Keratinocyte (primary cell): ENCODE measurements around the gene UBA7. TPM values are rescaled to one million over a fixed set of nuclear protein-coding genes. Genes with fewer than 3 reads are reported as not detected.

Experiments used
- DNase-seq: peaks from one replicate; pipeline ENCODE4 v3.0.0-alpha.2; 2011; ENCODE audit warnings: low read depth, missing footprints, low spot score
- FAIRE-seq: peaks from 2 replicates; lab custom pipeline; 2011; peaks lifted over from hg19 to GRCh38; lab: Jason Lieb, UNC
- H2AFZ ChIP-seq: 2 replicates; pipeline ENCODE4 v1.6.0; 2012; ENCODE audit warnings: low read length, control low read depth, inconsistent platforms; ENCODE audit not compliant: control insufficient read depth
- H3K27ac ChIP-seq: 2 replicates; pipeline ENCODE4 v1.5.1; 2011; ENCODE audit warnings: low read length; ENCODE audit not compliant: control insufficient read depth, insufficient read depth
- H3K27me3 ChIP-seq: 3 replicates; pipeline ENCODE4 v1.6.0; 2011; ENCODE audit warnings: low read length; ENCODE audit not compliant: control insufficient read depth, insufficient read depth; ENCODE audit errors: extremely low read depth
- H3K36me3 ChIP-seq, 2 experiments: 2 replicates in 1 of 2; 3 replicates in 1 of 2; pipeline ENCODE4 v1.5.1; 2011; ENCODE audit warnings: low read length in 2 of 2, mild to moderate bottlenecking in 1 of 2; ENCODE audit not compliant: control insufficient read depth in 2 of 2, insufficient read depth in 2 of 2; ENCODE audit errors: extremely low read depth in 1 of 2
- H3K4me1 ChIP-seq: 3 replicates; pipeline ENCODE4 v1.5.1; 2011; ENCODE audit warnings: low read length; ENCODE audit not compliant: control insufficient read depth, insufficient read depth; ENCODE audit errors: extremely low read depth
- H3K4me2 ChIP-seq: 3 replicates; pipeline ENCODE4 v1.6.0; 2011; ENCODE audit warnings: low read depth, low read length; ENCODE audit not compliant: control insufficient read depth, insufficient read depth; ENCODE audit errors: extremely low read depth
- H3K4me3 ChIP-seq, 3 experiments: fragments of 200-600 bp in 1 of 3; sonication (generic) in 1 of 3; 2 replicates in 2 of 3; 3 replicates in 1 of 3; pipeline ENCODE4 v1.5.1; 2011 to 2016; ENCODE audit warnings: low read length in 3 of 3, mild to moderate bottlenecking in 3 of 3, control low read depth in 2 of 3, inconsistent platforms in 1 of 3, low read depth in 1 of 3, mixed read lengths in 1 of 3, mixed run types in 1 of 3, moderate library complexity in 1 of 3; ENCODE audit not compliant: control insufficient read depth in 2 of 3, insufficient read depth in 2 of 3; ENCODE audit errors: extremely low read depth in 1 of 3
- H3K79me2 ChIP-seq: 2 replicates; pipeline ENCODE4 v1.6.0; 2012; ENCODE audit warnings: low read length; ENCODE audit not compliant: control insufficient read depth, insufficient read depth
- H3K9ac ChIP-seq: 3 replicates; pipeline ENCODE4 v1.6.0; 2011; ENCODE audit warnings: low read length; ENCODE audit not compliant: control insufficient read depth, insufficient read depth; ENCODE audit errors: extremely low read depth
- H3K9me1 ChIP-seq: 3 replicates; pipeline ENCODE4 v1.6.0; 2011; ENCODE audit warnings: low read length; ENCODE audit not compliant: control insufficient read depth, insufficient read depth; ENCODE audit errors: extremely low read depth
- H3K9me3 ChIP-seq: 2 replicates; pipeline ENCODE4 v1.5.1; 2012; ENCODE audit warnings: low read depth, low read length; ENCODE audit not compliant: control insufficient read depth
- H4K20me1 ChIP-seq: 3 replicates; pipeline ENCODE4 v1.6.0; 2011; ENCODE audit warnings: low read length; ENCODE audit not compliant: control insufficient read depth, insufficient read depth; ENCODE audit errors: extremely low read depth
- EZH2 ChIP-seq: IDR thresholded peaks from one replicate; pipeline ENCODE4 v1.6.1; 2012; ENCODE audit warnings: inconsistent platforms, mild to moderate bottlenecking, low read length, moderate library complexity
- dilution Hi-C: fragments of 300-500 bp; cut with MboI; formaldehyde crosslinking; loops from one replicate; pipeline ENCODE4 v1.7.0; 2020; ENCODE audit warnings: low sequenced_read_pairs; ENCODE audit not compliant: extremely low pct_ligation_motif_present
- polyA plus RNA-seq, 5 experiments: library from polyadenylated mRNA; depleted of rRNA in 3 of 5; stranded (reverse) in 3 of 5; stranded (forward) in 1 of 5; unstranded in 1 of 5; fragments of >200 nt; gene quantifications; 1 replicate in 1 of 5; 2 replicates in 3 of 5; 3 replicates in 1 of 5; pipeline versions ENCODE4 v1.2.1 to v1.2.3, GENCODE V29; 2011 to 2012; ENCODE audit warnings: missing spikeins in 2 of 5, low read depth in 1 of 5, low replicate concordance in 1 of 5
- TF ChIP-seq, protein P1 (sequence below), 3 experiments: IDR thresholded peaks in 1 of 3; conservative IDR thresholded peaks in 1 of 3; optimal IDR thresholded peaks in 1 of 3; 2 replicates in 2 of 3; 3 replicates in 1 of 3; pipeline versions ENCODE3 to v1.5.1; 2011; ENCODE audit warnings: low read length in 3 of 3, mild to moderate bottlenecking in 3 of 3, moderate library complexity in 2 of 3, control low read depth in 1 of 3, inconsistent platforms in 1 of 3; ENCODE audit not compliant: insufficient read depth in 2 of 3; ENCODE audit errors: extremely low read depth in 1 of 3

UBA7 gene
- polyA plus RNA-seq, 1 donor (not counting 4 experiments of a cell fraction or from before 2014, with no cell fraction given): 5.4 TPM

DNA sequence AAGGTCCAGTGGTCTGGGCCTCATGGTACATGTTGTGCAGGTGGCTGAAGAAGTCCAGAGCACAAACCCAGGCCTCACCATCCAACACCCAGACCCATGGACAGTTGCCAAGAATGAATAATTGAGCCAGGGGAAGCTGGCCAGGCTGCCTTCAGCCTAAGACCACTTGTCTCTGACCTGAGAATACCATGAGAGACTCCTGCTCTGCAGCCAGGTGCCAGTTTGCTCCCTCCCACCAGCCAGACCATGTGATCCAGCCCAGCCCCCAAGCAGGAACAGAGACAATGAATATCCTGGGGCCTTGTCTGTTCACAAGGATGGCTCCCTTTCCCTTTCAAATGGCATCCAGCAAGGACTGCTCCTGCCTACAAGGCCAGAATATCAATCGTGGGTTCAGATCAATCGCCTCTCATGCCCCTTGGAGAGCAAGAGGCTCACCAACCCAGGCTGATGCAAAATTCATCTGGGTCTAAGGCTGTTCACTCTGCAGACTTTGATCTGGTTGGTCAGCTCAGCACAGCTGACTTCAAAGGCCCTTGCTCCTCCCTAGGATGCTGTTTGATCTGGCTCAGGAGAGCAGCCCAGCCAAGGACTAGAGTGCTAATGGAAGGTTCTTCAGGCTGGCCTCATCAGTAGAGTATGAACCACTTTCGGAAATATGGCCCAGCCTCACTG is 29.2 kb upstream of the UBA7 start:
- Histone ChIP-seq H3K9me1 (no peaks in the 10 kb centered on the region), H3K79me2 (no peaks in the 10 kb centered on the region), H2AFZ (no peak overlapping the region), H3K9me3 (no peaks in the 10 kb centered on the region), H3K4me2 (no peak overlapping the region), H3K27ac (no peak overlapping the region), H3K36me3 (peaks cover 0 to 13% of the 10 kb centered on the region in 2 experiments), H4K20me1 (no peaks in the 10 kb centered on the region), H3K9ac (no peak overlapping the region), H3K4me1 (no peaks in the 10 kb centered on the region), H3K4me3 (no peak overlapping the region), H3K27me3 (no peaks in the 10 kb centered on the region)
- TF ChIP-seq, protein P1, sequence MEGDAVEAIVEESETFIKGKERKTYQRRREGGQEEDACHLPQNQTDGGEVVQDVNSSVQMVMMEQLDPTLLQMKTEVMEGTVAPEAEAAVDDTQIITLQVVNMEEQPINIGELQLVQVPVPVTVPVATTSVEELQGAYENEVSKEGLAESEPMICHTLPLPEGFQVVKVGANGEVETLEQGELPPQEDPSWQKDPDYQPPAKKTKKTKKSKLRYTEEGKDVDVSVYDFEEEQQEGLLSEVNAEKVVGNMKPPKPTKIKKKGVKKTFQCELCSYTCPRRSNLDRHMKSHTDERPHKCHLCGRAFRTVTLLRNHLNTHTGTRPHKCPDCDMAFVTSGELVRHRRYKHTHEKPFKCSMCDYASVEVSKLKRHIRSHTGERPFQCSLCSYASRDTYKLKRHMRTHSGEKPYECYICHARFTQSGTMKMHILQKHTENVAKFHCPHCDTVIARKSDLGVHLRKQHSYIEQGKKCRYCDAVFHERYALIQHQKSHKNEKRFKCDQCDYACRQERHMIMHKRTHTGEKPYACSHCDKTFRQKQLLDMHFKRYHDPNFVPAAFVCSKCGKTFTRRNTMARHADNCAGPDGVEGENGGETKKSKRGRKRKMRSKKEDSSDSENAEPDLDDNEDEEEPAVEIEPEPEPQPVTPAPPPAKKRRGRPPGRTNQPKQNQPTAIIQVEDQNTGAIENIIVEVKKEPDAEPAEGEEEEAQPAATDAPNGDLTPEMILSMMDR (optimal IDR thresholded peaks at IDR 0.05 in 1 of 3, IDR thresholded peaks at IDR 0.05 in 1 of 3, conservative IDR thresholded peaks at IDR 0.05 in 1 of 3; ENCODE audit: extremely low read depth in 1 of 3, insufficient read depth in 2 of 3, low read length in 3 of 3): no peak
- no peak for TF ChIP-seq EZH2
- DNase-seq (no peak), FAIRE-seq (no peak)
- dilution Hi-C loops: no loop called here

DNA sequence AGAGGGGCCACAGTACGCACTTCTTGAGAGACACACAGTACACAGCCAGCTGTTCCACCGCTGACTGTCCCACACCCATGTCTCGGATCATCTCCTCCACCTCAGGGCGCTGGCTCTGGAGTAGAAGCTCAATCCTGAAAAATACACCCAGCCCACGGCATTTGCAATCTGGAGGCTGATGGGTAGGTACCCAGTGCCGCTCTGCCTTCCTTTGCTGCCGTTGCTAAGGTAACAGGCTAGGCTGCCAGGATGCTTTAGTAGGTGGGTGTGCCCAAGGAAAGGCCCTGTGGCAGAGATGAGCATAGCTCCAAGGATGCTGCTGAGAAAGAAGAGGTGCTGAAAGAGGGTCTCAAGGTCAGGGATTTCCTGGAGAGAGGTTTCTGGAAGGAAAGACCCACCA is 28.1 kb upstream of the UBA7 start:
- dilution Hi-C loops: no loop called here
- H3K9me3 ChIP-seq: no peaks in the 10 kb centered on the region
- peaks cover 0 to 12% of the 10 kb centered on the region in 2 experiments for H3K36me3 ChIP-seq
- H3K79me2 ChIP-seq: no peaks in the 10 kb centered on the region
- no peaks in the 10 kb centered on the region for H4K20me1 ChIP-seq
- H3K4me3 ChIP-seq: no peak overlapping the region
- H3K4me1 ChIP-seq: no peaks in the 10 kb centered on the region
- no peak overlapping the region for H3K9ac ChIP-seq
- H3K27ac ChIP-seq: no peak overlapping the region
- no peak for TF ChIP-seq EZH2
- TF ChIP-seq, protein P1 (optimal IDR thresholded peaks at IDR 0.05 in 1 of 3, IDR thresholded peaks at IDR 0.05 in 1 of 3, conservative IDR thresholded peaks at IDR 0.05 in 1 of 3; ENCODE audit: extremely low read depth in 1 of 3, insufficient read depth in 2 of 3, low read length in 3 of 3): no peak
- no peak overlapping the region for H2AFZ ChIP-seq
- no peaks in the 10 kb centered on the region for H3K9me1 ChIP-seq
- no peaks in the 10 kb centered on the region for H3K27me3 ChIP-seq
- no peak overlapping the region for H3K4me2 ChIP-seq
- DNase-seq (no peak), FAIRE-seq (no peak)
